ENCODE data around the gene SLTM. TPM values are rescaled to one million over a fixed set of nuclear protein-coding genes. Genes with fewer than 3 reads are reported as not detected.
"Not testable (repeated sequence)": the region's sequence is repeated elsewhere in the genome, so short reads cannot be mapped to it uniquely, and the experiment has no call there.

The SLTM gene
- total and polyA plus RNA-seq, 7 experiments from 2014 or later = 56.3 to 166 (median 151) TPM

DNA sequence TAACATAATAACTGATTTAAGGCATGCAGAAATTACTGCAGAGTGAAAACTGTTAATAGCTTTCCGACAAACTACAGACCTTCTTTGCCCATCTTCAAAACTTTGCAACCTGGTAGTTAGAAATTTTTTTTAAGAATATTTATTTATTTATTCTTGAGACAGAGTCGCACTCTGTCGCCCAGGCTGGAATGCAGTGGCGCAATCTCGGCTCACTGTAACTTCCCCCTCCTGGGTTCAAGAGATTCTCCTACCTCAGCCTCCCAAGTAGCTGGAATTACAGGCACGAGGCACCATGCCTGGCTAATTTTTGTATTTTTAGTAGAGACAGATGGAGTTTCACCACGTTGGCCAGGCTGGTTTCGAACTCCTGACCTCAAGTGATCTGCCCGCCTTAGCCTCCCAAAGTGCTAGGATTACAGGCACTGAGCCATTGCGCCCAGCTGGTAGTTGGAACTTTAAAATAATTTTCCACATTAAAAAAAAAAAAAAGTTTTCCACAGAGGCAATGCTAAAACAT, 15.8 kb downstream of the SLTM start:
- ChIA-PET CTCF (interaction anchor here (0.6 kb wide), 2 partner anchors 37 to 59 kb away, joined by 3 to 4 read pairs; no protein-coding TSS in a partner anchor), POLR2A (interaction anchor here (0.7 to 1.3 kb wide), 2 partner anchors 11 to 1480 kb away, joined by 3 to 5 read pairs; partner anchors contain the start of gene ANXA2)
- H3K36me3 ChIP-seq (ENCODE audit: control insufficient read depth in 2 of 3, insufficient read depth in 3 of 3, low read length in 3 of 3) = peaks cover 8 to 30% (median 19%) of the 10 kb centered on the region in 3 experiments
- ATAC-seq; DNase-seq; H3K4me3 ChIP-seq (ENCODE audit: low read length); H3K4me1 ChIP-seq (ENCODE audit: control insufficient read depth in 2 of 2, insufficient read depth in 2 of 2, low read length in 2 of 2); H3K9me3 Mint-ChIP-seq; H3K9me3 ChIP-seq (ENCODE audit: control insufficient read depth in 2 of 3, low read length in 3 of 3); H3K27me3 Mint-ChIP-seq; H3K27ac ChIP-seq (ENCODE audit: low read depth, low read length); intact Hi-C loops (cut with micrococcal nuclease); H3K27me3 ChIP-seq (ENCODE audit: control insufficient read depth in 2 of 2, insufficient read depth in 2 of 2, low read length in 2 of 2); H3K4me3 Mint-ChIP-seq: not testable (repeated sequence)
- peak overlapping the region in 1 of 9 donors; percentile 74 for H3K27ac Mint-ChIP-seq
- peaks cover 14 to 45% (median 29%) of the 10 kb centered on the region in 7 donors for H3K4me1 Mint-ChIP-seq
- peaks cover 12 to 32% (median 27%) of the 10 kb centered on the region in 5 donors for H3K36me3 Mint-ChIP-seq

DNA sequence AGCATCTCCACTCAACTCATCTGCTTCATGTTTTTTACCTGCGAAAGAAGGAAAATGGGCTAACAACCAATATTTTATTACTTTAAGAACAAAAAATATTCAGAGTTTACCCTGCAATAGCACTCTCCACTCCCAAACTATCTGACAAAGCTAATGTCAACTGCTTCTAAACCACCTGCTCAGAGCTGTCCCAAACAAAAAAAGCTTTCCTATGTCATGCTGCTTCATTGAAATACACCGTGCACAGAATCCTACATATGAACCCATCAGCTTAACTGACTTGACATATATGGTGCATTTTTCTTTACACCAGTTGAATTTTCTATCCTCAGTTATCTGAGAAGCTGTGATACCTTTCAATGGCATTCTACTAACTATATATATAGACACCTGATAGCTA, 16.5 kb downstream of the SLTM start:
- peaks cover 8 to 35% (median 19%) of the 10 kb centered on the region in 3 experiments for H3K36me3 ChIP-seq (ENCODE audit: control insufficient read depth in 2 of 3, insufficient read depth in 3 of 3, low read length in 3 of 3)

DNA sequence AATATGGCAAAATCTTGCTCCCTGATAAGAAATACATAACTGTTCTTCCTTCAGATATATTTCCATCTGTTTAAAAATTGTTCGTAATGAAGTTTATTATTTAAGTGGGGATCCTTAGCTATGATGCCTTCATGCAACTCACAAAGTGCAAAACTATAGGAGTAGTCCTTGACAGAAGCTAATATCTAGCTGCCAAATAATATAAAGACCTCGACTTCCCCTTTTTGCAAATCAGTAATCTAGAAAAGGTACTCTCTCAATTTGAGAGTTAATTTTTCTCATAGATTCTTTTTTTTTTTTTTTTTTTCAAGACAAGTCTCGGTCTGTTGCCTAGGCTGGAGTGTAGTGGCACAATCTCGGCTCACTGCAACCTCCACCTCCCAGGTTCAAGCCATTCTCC, 23.0 kb downstream of the SLTM start:
- H3K4me1 ChIP-seq (ENCODE audit: control insufficient read depth in 2 of 2, insufficient read depth in 2 of 2, low read length in 2 of 2) = peaks cover 7 to 17% of the 10 kb centered on the region in 2 donors
- POLR2A ChIA-PET = interaction anchor here (0.7 kb wide), 1 partner anchor 207 kb away, joined by 5 read pairs; no protein-coding TSS in a partner anchor

More for the DNA sequence above, 16.5 kb downstream of the SLTM start:
- DNase-seq = no peak
- Histone ChIP-seq H3K27me3 (ENCODE audit: control insufficient read depth in 2 of 2, insufficient read depth in 2 of 2, low read length in 2 of 2) (no peaks in the 10 kb centered on the region), H3K9me3 (ENCODE audit: control insufficient read depth in 2 of 3, low read length in 3 of 3) (no peaks in the 10 kb centered on the region), H3K4me1 (ENCODE audit: control insufficient read depth in 2 of 2, insufficient read depth in 2 of 2, low read length in 2 of 2) (peaks cover 0 to 10% of the 10 kb centered on the region in 2 donors), H3K27ac (ENCODE audit: low read depth, low read length) (no peak overlapping the region), H3K4me3 (ENCODE audit: low read length) (no peak overlapping the region)
- no peak for ATAC-seq
- CTCF ChIA-PET = interaction anchor here (0.6 to 1.6 kb wide), 2 partner anchors 11 to 38 kb away, joined by 3 to 7 read pairs; no protein-coding TSS in a partner anchor
- intact Hi-C loops (cut with micrococcal nuclease) = no loop called here
- POLR2A ChIA-PET = interaction anchor here (1.3 to 3.2 kb wide), 2 partner anchors 10 to 14 kb away, joined by 5 to 13 read pairs; no protein-coding TSS in a partner anchor
- Mint-ChIP-seq H3K9me3 (no peaks in the 10 kb centered on the region), H3K36me3 (peaks cover 12 to 36% (median 27%) of the 10 kb centered on the region in 5 donors), H3K27me3 (no peaks in the 10 kb centered on the region), H3K4me1 (peaks cover 18 to 49% (median 33%) of the 10 kb centered on the region in 7 donors), H3K4me3 (no peak overlapping the region), H3K27ac (peak overlapping the region in 2 of 9 donors; percentile 28 to 74)

DNA sequence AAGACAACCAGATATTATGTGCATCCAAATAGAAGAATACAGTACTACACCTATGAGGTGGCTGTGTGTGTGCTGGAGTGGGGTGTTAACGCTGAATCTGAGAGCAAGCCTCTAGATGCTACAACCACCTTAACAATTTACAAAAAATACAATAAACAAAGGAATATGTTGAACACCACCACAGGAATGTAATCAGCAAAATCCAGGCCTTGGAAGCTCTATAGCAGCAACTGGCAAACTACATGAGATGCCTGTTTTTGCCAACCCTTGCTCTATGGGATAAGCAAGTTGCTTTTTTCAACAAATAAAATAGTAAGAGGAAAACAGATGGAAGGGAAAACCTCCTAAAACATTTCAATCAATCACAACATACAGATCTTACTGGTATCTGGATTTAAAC, 23.9 kb downstream of the SLTM start:
- Mint-ChIP-seq H3K36me3 (peaks cover 21 to 46% (median 28%) of the 10 kb centered on the region in 5 donors), H3K4me3 (peak overlapping the region in 6 of 10 donors; percentile 2 to 68 (median 42)), H3K9me3 (no peaks in the 10 kb centered on the region), H3K27ac (peak overlapping the region in 8 of 9 donors; percentile 46 to 74 (median 57)), H3K4me1 (peaks cover 35 to 69% (median 60%) of the 10 kb centered on the region in 7 donors), H3K27me3 (no peaks in the 10 kb centered on the region)
- Histone ChIP-seq H3K27me3 (ENCODE audit: control insufficient read depth in 2 of 2, insufficient read depth in 2 of 2, low read length in 2 of 2) (no peaks in the 10 kb centered on the region), H3K36me3 (ENCODE audit: control insufficient read depth in 2 of 3, insufficient read depth in 3 of 3, low read length in 3 of 3) (peaks cover 0 to 28% (median 6%) of the 10 kb centered on the region in 3 experiments), H3K9me3 (ENCODE audit: control insufficient read depth in 2 of 3, low read length in 3 of 3) (no peaks in the 10 kb centered on the region), H3K4me3 (ENCODE audit: low read length) (no peak overlapping the region), H3K4me1 (ENCODE audit: control insufficient read depth in 2 of 2, insufficient read depth in 2 of 2, low read length in 2 of 2) (peaks cover 7 to 17% of the 10 kb centered on the region in 2 donors), H3K27ac (ENCODE audit: low read depth, low read length) (no peak overlapping the region)
- DNase-seq = no peak
- ATAC-seq = no peak
- intact Hi-C loops (cut with micrococcal nuclease) = loop anchor here in 1 of 2 donors (10.0 kb wide), 1 partner anchor 685 kb away; no protein-coding TSS in a partner anchor
- ChIA-PET POLR2A (interaction anchor here (0.8 kb wide), 1 partner anchor 612 kb away, joined by 3 read pairs; no protein-coding TSS in a partner anchor), CTCF (no interaction called here)

More for the DNA sequence above, 23.0 kb downstream of the SLTM start:
- peaks cover 21 to 48% (median 32%) of the 10 kb centered on the region in 5 donors for H3K36me3 Mint-ChIP-seq
- no peak for ATAC-seq
- DNase-seq = no peak
- Histone ChIP-seq H3K4me3 (ENCODE audit: low read length) (no peak overlapping the region), H3K36me3 (ENCODE audit: control insufficient read depth in 2 of 3, insufficient read depth in 3 of 3, low read length in 3 of 3) (peaks cover 0 to 33% (median 6%) of the 10 kb centered on the region in 3 experiments), H3K9me3 (ENCODE audit: control insufficient read depth in 2 of 3, low read length in 3 of 3) (no peaks in the 10 kb centered on the region), H3K27ac (ENCODE audit: low read depth, low read length) (no peak overlapping the region), H3K27me3 (ENCODE audit: control insufficient read depth in 2 of 2, insufficient read depth in 2 of 2, low read length in 2 of 2) (no peaks in the 10 kb centered on the region)
- H3K4me1 Mint-ChIP-seq = peaks cover 33 to 74% (median 64%) of the 10 kb centered on the region in 7 donors
- no peaks in the 10 kb centered on the region for H3K9me3 Mint-ChIP-seq
- H3K27me3 Mint-ChIP-seq = no peaks in the 10 kb centered on the region
- intact Hi-C loops (cut with micrococcal nuclease) = no loop called here
- CTCF ChIA-PET = no interaction called here
- H3K4me3 Mint-ChIP-seq = peak overlapping the region in 2 of 10 donors; percentile 10 to 68
- H3K27ac Mint-ChIP-seq = peak overlapping the region in 4 of 9 donors; percentile 45 to 59 (median 52)

DNA sequence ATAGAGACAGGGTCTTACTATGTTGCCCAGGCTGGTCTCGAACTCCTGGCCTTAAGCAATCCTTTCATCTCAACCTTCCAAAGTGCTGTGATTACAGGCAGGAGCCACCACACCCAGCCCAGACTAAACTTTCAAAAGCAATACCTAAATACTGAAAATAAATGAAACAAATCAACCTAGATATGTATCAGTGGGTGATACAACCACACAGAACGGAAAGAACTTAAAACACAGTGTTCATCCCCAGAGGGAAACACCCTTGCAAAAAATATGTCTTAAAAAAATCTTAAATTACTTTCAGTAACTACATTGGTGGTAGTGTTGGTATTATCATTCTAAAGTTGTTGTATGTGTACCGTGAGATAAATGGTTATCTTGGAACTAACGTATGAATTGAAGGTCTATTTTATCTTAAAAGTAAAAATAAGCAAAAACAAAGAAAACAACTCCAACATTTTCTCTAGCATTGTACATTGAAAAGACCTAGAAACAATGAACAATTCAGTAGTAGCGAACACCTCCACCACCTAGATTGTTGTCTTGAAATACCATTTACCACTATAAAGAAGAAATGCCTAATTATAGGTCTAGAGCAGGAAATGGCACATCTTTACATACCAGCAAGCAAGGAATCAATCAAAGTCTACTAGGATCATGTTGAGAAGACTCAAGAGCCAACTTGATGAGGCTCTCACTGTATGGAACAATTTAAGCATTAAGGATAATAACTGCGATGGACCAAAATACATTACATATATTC, 24.7 kb downstream of the SLTM start:
- DNase-seq (peak in 3 of 9 donors; percentile 14 to 29 (median 25)), ATAC-seq (peak; percentile 41)
- H3K4me3 Mint-ChIP-seq = peak overlapping the region in 9 of 10 donors; percentile 6 to 68 (median 49)
- intact Hi-C loops (cut with micrococcal nuclease) = loop anchor here in 1 of 2 donors (10.0 kb wide), 1 partner anchor 684 kb away; no protein-coding TSS in a partner anchor
- Histone ChIP-seq H3K36me3 (ENCODE audit: control insufficient read depth in 2 of 3, insufficient read depth in 3 of 3, low read length in 3 of 3) (peaks cover 0 to 20% (median 0%) of the 10 kb centered on the region in 3 experiments), H3K4me1 (ENCODE audit: control insufficient read depth in 2 of 2, insufficient read depth in 2 of 2, low read length in 2 of 2) (peaks cover 7 to 17% of the 10 kb centered on the region in 2 donors), H3K4me3 (ENCODE audit: low read length) (no peak overlapping the region), H3K27ac (ENCODE audit: low read depth, low read length) (no peak overlapping the region), H3K9me3 (ENCODE audit: control insufficient read depth in 2 of 3, low read length in 3 of 3) (no peaks in the 10 kb centered on the region), H3K27me3 (ENCODE audit: control insufficient read depth in 2 of 2, insufficient read depth in 2 of 2, low read length in 2 of 2) (no peaks in the 10 kb centered on the region)
- CTCF ChIA-PET = no interaction called here
- peaks cover 15 to 39% (median 20%) of the 10 kb centered on the region in 5 donors for H3K36me3 Mint-ChIP-seq
- H3K27me3 Mint-ChIP-seq = no peaks in the 10 kb centered on the region
- POLR2A ChIA-PET = interaction anchor here (0.8 kb wide), 1 partner anchor 611 kb away, joined by 3 read pairs; no protein-coding TSS in a partner anchor
- peaks cover 36 to 62% (median 53%) of the 10 kb centered on the region in 7 donors for H3K4me1 Mint-ChIP-seq
- H3K27ac Mint-ChIP-seq = peak overlapping the region; percentile 29 to 75 (median 62)
- H3K9me3 Mint-ChIP-seq = no peaks in the 10 kb centered on the region

DNA sequence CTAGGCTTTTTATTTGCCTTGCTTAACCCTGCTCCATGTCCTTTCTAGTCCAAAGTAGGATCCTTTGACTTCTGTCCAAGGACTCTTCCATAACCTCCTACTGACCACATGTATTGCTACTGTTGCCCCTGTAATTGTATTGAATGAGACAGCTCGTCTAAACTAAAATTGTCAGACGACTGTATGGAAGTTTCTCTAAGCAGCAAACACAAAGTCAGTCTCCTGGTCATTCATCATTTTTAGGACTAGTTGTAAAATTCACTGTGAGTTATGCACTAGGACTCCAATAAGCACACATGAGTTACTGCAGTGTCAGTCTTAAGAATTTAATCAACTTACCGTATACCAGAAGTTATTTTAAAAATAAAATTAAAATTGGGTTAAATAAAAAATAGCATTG, 32.8 kb downstream of the SLTM start:
- ChIA-PET CTCF (no interaction called here), POLR2A (no interaction called here)

More for the DNA sequence above, 32.8 kb downstream of the SLTM start:
- Mint-ChIP-seq H3K27ac (peak overlapping the region in 3 of 9 donors; percentile 1 to 59 (median 49)), H3K27me3 (no peaks in the 10 kb centered on the region), H3K4me3 (no peak overlapping the region), H3K36me3 (peaks cover 4 to 28% (median 16%) of the 10 kb centered on the region in 5 donors), H3K4me1 (peaks cover 7 to 26% (median 16%) of the 10 kb centered on the region in 7 donors), H3K9me3 (no peaks in the 10 kb centered on the region)
- DNase-seq (no peak), ATAC-seq (no peak)
- Histone ChIP-seq H3K27ac (ENCODE audit: low read depth, low read length) (no peak overlapping the region), H3K9me3 (ENCODE audit: control insufficient read depth in 2 of 3, low read length in 3 of 3) (no peaks in the 10 kb centered on the region), H3K4me3 (ENCODE audit: low read length) (no peak overlapping the region), H3K36me3 (ENCODE audit: control insufficient read depth in 2 of 3, insufficient read depth in 3 of 3, low read length in 3 of 3) (peaks cover 11 to 46% (median 14%) of the 10 kb centered on the region in 3 experiments), H3K4me1 (ENCODE audit: control insufficient read depth in 2 of 2, insufficient read depth in 2 of 2, low read length in 2 of 2) (no peaks in the 10 kb centered on the region), H3K27me3 (ENCODE audit: control insufficient read depth in 2 of 2, insufficient read depth in 2 of 2, low read length in 2 of 2) (no peaks in the 10 kb centered on the region)
- intact Hi-C loops (cut with micrococcal nuclease) = loop anchor here in 1 of 2 donors (10.0 kb wide), 1 partner anchor 676 kb away; no protein-coding TSS in a partner anchor
